ENCODE measurements around the gene LPP. TPM values are rescaled to one million over a fixed set of nuclear protein-coding genes. Genes with fewer than 3 reads are reported as not detected.
A peak's percentile ranks its signal among the peaks of the same experiment; 100 is the strongest.

The LPP gene
- total RNA-seq, 1 donor from 2014 or later = 96.7 TPM

DNA sequence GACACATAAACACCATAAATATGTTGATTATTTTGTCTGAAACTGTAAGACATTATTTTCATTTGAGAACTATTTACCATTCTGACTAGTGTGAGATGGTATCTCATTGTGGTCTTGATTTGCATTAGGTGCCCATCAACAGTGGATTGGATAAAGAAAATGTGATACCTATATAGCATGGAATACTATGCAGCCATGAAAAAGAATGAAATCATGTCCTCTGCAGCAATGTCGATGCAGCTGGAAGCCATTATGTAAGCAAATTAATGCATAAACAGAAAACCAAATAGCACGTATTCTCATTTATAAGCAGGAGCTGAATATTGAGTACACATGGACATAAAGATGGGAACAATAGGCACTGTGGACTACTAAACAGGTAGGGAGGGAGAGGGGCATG is 759.1 kb downstream of the LPP start:
- peaks cover 17% of the 10 kb centered on the region for H3K4me1 Mint-ChIP-seq (ENCODE audit: unreplicated experiment)
- no peaks in the 10 kb centered on the region for H3K36me3 Mint-ChIP-seq
- H3K27ac Mint-ChIP-seq = no peak overlapping the region
- DNase-seq (ENCODE audit: extremely low spot score, unreplicated experiment) = no peak
- H3K9me3 Mint-ChIP-seq = no peaks in the 10 kb centered on the region
- no peaks in the 10 kb centered on the region for H3K27me3 Mint-ChIP-seq
- TF ChIP-seq, protein P1, sequence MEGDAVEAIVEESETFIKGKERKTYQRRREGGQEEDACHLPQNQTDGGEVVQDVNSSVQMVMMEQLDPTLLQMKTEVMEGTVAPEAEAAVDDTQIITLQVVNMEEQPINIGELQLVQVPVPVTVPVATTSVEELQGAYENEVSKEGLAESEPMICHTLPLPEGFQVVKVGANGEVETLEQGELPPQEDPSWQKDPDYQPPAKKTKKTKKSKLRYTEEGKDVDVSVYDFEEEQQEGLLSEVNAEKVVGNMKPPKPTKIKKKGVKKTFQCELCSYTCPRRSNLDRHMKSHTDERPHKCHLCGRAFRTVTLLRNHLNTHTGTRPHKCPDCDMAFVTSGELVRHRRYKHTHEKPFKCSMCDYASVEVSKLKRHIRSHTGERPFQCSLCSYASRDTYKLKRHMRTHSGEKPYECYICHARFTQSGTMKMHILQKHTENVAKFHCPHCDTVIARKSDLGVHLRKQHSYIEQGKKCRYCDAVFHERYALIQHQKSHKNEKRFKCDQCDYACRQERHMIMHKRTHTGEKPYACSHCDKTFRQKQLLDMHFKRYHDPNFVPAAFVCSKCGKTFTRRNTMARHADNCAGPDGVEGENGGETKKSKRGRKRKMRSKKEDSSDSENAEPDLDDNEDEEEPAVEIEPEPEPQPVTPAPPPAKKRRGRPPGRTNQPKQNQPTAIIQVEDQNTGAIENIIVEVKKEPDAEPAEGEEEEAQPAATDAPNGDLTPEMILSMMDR (conservative IDR thresholded peaks at IDR 0.05) = no peak
- H3K4me3 Mint-ChIP-seq = no peak overlapping the region

DNA sequence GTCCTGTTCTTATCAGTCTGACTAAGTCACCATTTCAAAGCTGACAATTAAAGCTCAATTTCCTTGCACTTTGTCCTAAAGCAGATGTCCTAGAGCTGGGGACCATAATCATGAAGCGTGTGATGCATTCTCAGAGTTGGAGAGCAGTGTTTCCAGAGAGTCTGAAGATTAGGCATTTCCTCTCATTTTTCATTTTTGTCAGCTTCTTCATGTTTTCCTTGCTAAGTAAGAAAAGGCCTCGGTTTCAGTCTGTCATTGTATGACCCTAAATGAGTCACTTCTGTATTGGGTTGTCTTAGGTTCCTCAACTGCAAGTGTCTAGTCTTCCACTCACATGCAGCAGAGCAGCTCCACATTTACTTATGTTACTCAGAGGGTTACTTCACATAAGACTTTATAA is 760.6 kb downstream of the LPP start:
- peak overlapping the region; percentile 13 for H3K27ac Mint-ChIP-seq
- H3K4me3 Mint-ChIP-seq = no peak overlapping the region
- H3K27me3 Mint-ChIP-seq = no peaks in the 10 kb centered on the region

DNA sequence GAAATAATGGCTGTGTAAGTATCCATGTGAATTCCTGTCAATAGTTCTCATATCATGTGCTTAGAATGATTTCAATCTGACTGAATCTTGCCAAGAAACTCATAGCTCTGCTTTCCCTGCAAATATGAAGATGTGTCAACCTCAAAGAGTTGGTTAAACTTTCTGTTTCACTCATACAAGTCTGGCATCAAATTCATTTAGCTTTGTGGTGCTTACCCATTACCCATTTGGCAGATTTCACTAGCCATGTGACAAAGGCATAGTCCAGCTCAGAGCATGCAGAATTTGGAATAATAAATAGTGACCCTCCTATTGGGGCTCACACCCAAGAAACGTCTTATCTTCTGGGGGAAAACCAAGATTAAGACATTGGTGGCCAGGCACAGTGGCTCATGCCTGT is 761.2 kb downstream of the LPP start:
- TF ChIP-seq, protein P1 (conservative IDR thresholded peaks at IDR 0.05) = no peak

More for the DNA sequence above, 760.6 kb downstream of the LPP start:
- Mint-ChIP-seq H3K9me3 (no peaks in the 10 kb centered on the region), H3K4me1 (ENCODE audit: unreplicated experiment) (peaks cover 17% of the 10 kb centered on the region), H3K36me3 (no peaks in the 10 kb centered on the region)
- no peak for DNase-seq (ENCODE audit: extremely low spot score, unreplicated experiment)
- TF ChIP-seq, protein P1 (conservative IDR thresholded peaks at IDR 0.05) = no peak

DNA sequence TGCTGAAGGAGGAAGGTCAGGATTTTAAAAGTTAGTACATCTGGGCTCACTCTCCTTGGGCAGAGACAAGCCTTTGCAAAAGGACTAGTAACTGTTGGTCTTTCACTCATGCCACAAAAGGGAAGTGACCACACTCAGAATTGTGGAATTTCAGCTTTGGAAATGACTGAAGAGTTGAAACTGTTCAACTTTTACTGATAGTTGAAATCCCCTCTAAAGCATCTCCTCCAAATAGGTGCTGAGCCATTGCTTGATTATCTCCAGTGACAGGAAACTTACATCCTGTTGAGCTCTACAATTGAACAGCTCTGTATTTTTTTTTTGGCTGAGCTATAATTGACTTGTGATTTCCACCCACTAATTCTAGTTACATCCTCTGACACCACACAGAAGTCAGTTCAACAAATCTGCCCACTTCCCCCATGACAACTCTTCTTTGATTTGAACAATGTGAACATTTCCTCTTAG is 763.0 kb downstream of the LPP start:
- Mint-ChIP-seq H3K4me1 (ENCODE audit: unreplicated experiment) (peaks cover 11% of the 10 kb centered on the region), H3K4me3 (no peak overlapping the region), H3K27me3 (no peaks in the 10 kb centered on the region), H3K9me3 (no peaks in the 10 kb centered on the region), H3K36me3 (no peaks in the 10 kb centered on the region), H3K27ac (no peak overlapping the region)
- TF ChIP-seq, protein P1 (conservative IDR thresholded peaks at IDR 0.05) = no peak
- DNase-seq (ENCODE audit: extremely low spot score, unreplicated experiment) = no peak

More for the DNA sequence above, 761.2 kb downstream of the LPP start:
- H3K9me3 Mint-ChIP-seq = no peaks in the 10 kb centered on the region
- no peaks in the 10 kb centered on the region for H3K36me3 Mint-ChIP-seq
- H3K27me3 Mint-ChIP-seq = no peaks in the 10 kb centered on the region
- H3K4me3 Mint-ChIP-seq = no peak overlapping the region
- no peak for DNase-seq (ENCODE audit: extremely low spot score, unreplicated experiment)
- H3K27ac Mint-ChIP-seq = no peak overlapping the region
- peaks cover 17% of the 10 kb centered on the region for H3K4me1 Mint-ChIP-seq (ENCODE audit: unreplicated experiment)

DNA sequence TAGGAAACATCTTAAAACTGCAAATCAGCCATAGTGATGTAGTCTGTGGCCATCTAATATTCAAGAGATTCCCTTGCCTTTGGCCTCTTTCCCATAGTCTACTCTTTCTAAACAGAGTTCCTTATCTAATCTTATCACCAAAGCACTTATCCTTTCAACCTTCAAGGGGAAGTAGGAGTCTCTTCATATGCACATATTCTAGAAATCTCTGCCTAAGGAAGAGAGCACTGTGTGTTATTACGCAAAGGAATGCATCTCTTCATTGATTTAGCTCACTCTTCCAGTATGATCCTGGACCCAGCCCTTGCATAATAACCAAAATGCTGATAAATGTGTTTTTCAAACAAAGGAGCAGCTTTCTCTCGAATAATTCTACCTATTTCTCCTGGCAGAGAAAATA is 764.1 kb downstream of the LPP start:
- H3K4me1 Mint-ChIP-seq (ENCODE audit: unreplicated experiment) = peaks cover 11% of the 10 kb centered on the region
- TF ChIP-seq, protein P1 (conservative IDR thresholded peaks at IDR 0.05) = no peak
- H3K9me3 Mint-ChIP-seq = no peaks in the 10 kb centered on the region
- H3K4me3 Mint-ChIP-seq = no peak overlapping the region
- H3K36me3 Mint-ChIP-seq = no peaks in the 10 kb centered on the region
- no peak for DNase-seq (ENCODE audit: extremely low spot score, unreplicated experiment)
- H3K27me3 Mint-ChIP-seq = no peaks in the 10 kb centered on the region
- no peak overlapping the region for H3K27ac Mint-ChIP-seq

DNA sequence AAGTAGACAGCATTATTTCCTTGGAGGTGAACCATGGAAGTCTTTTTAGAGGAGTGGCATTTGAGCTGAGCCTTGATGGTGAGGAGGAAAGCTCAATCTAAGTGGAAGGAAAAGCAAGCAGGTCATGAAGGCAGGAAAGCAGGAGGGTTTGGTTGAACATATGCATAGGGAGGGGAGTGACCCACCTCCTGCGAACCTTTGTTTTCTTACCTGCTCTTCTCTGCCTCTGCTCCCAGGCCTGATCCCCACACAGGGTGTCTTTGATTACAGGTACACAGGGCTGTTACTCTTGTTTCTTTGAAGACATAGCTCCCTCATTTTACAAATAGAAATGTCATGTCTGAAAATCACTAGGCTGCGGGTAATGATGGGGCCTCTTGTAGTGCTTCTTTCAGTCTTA is 769.7 kb downstream of the LPP start:
- Mint-ChIP-seq H3K27me3 (no peaks in the 10 kb centered on the region), H3K4me3 (no peak overlapping the region), H3K4me1 (ENCODE audit: unreplicated experiment) (peaks cover 18% of the 10 kb centered on the region), H3K27ac (no peak overlapping the region), H3K9me3 (no peaks in the 10 kb centered on the region), H3K36me3 (no peaks in the 10 kb centered on the region)
- DNase-seq (ENCODE audit: extremely low spot score, unreplicated experiment) = no peak
- TF ChIP-seq, protein P1 (conservative IDR thresholded peaks at IDR 0.05) = no peak

Data from type B pancreatic cell (in vitro differentiated cells).